Measurements from ENCODE around the gene BPIFB6.

GRCh38 chr20:33012327-33013189 is 18.9 kb upstream of the BPIFB6 start:
- TF ChIP-seq CTCF (IDR thresholded peaks at IDR 0.05) (no peak), REST (IDR thresholded peaks at IDR 0.05) (no peak), SREBF2 (IDR thresholded peaks at IDR 0.05) (no peak), PHF8 (IDR thresholded peaks at IDR 0.05; ENCODE audit: borderline replicate concordance, low read depth) (no peak), POLR2A (IDR thresholded peaks at IDR 0.05; ENCODE audit: low read length) (no peak), NPAS2 (CRISPR knock-in tag; IDR thresholded peaks at IDR 0.05; ENCODE audit: borderline replicate concordance) (no peak), HOXA7 (CRISPR knock-in tag; IDR thresholded peaks at IDR 0.05) (no peak)

All from A549 (cell line).